DMS79 (cell line): ENCODE data around the gene TMEM8B.

ENCODE experiments used
- DNase-seq: peaks from one replicate; lab custom pipeline; 2025; lab: John Stamatoyannopoulos, UW

The TMEM8B gene

DNA sequence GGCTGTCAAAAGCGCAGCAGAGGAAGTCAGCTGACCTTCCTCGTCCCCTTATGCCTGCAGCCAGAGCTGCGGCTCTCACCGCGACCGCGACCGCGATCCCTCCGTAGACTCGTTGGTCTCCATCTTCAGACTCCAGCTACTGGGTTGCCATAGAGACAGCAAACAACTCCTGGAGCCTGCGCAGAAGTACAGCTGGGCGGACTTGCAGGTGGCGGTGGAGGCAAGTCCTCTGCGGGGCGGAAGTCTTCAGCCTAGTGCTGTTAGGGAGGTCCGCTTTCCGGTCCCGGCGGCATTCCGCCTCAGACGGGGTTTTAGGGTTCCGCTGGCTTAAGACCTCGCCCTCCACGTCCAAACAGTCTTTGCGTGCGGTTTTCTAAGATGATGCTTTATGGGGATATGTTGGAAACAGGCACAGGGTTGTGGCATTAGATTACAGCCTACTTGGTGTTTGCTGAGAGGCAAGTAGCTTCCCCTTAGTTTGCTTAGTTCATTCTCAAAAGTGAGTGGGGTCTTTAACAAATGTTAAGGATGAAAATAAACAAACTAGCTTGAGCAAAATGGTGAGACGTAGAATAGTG lies 16.9 kb upstream of the TMEM8B start, which contains the start of gene SPAG8:
Gene SPAG8, minus strand, starts transcription at position 238 of the 578 bp plus-strand sequence. Its CDS starts 115 bp downstream, at position 123.
- peak; percentile 99 for DNase-seq

DNA sequence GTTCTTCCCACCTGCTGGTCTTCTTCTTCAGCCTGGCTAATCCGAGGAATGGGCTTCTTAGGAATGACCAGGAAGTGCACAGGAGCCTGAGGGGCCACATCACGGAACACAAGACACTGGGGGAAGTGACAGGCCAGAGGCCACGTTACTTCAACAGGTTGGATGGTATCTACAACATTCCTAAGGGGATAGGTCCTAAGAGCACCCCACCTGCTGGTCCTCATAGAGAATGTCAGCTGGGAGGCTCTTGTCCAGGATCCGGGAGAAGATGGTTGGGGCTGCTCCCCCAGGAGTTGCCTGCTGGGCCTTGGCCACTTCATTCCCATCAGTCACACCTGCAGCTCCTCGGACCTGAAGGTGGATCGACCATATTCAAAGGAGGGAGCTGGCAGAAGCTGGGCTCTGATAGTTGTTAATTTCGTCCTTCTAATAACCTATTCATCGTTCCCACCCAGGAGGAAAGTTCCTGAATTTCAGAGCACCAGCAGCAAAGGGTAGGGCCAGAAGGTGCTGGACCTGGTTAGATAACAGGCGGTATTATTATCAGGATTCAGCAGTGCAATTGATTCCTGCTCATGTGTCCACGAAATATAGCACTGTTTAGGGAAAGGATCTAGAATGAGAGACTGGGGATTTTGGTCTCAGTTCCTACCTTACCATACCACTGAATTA lies 15.5 kb upstream of the TMEM8B start:
- no peak for DNase-seq

DNA sequence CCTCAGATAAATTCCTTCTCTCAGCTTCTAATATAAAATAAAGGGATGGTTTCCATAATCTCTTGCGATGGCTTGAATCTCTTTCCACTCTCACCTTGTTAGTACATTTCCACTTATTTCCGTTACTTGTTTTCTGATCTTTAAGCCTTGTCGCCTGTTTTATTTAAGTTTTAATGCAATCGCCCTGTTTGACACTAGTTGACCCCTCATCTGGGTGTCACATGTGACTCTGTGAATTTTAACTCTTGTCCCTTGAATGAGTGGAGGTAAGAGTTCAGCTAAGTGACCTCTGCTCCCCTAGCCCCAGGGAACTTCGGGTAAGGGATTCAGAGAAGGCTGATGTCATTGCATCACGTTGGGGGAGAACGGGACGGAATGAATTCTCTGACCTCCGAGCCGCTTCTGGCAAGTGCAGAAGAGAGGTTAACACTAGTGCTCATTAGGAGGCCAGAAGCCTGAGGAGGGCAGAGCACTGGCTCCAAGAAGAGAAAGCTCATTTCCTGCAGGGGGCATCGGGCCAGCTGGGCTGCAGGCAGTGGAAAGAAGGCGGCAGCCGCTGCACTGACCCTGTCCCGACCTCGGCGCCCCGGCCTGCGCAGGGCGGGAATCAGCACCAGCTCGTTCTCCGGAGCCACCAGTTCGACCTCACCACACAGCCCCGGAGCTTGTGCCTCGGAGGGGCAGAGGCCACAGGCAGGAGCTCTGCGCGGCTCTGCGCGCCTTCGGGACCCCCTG lies 14.8 kb upstream of the TMEM8B start:
- peak; percentile 6 for DNase-seq

DNA sequence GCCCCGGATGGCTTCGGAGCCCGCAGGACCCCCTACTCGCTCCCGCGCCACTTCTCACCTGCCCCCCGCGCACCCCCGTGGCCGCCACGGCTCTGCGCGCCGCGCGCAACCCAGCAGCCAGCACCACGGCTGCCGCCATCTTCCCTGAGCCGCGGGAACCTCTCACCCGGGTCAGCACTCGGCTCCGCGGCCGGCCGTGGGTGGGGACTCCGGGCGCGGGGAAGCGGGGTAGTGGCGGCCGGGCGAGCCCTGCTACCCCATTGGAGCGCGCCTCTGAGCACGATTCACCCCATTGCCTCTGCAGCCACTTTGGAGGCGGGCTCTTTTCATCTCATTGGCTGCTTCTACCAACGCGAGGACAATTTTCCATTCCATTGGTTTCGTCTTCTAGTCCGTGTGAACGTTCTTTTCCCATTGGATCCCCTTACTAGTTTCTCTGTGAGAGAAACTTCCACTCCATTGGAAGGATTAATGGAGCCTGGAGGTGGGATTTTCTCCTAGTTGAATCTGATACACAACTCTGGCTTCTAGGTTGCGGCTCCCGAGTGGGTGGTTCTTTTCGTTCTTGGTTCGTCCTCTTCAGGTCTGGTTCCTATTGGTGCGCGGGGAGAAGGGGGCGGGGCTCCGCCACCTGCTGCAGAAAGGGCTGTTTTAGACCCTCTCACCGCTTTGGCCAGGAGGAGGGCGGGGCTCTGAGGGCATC lies 14.0 kb upstream of the TMEM8B start, which contains the start of gene HINT2:
Gene HINT2, minus strand, starts transcription at position 202 of the 703 bp plus-strand sequence. Its CDS starts 63 bp downstream, at position 139.
- DNase-seq: peak; percentile 100

DNA sequence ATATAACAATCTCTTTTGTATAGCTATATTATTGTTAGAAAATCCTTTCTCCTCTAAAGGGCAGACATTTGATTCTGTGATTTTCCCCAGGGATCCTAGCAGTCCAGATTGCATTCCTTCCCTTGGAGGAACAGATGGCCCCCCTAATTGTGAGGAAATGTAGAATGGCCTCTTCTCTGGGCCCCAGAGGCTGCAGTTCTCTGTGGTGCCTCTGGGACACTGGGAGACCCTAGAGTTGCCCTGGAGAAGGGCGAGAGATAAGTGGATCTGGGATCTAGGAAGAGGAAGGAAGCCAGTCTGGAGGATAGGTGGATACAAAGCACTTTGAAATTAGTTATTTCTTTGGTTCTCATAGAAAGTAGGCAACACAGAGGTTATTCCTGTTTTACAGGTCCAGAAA lies 12.3 kb upstream of the TMEM8B start:
- DNase-seq: no peak

DNA sequence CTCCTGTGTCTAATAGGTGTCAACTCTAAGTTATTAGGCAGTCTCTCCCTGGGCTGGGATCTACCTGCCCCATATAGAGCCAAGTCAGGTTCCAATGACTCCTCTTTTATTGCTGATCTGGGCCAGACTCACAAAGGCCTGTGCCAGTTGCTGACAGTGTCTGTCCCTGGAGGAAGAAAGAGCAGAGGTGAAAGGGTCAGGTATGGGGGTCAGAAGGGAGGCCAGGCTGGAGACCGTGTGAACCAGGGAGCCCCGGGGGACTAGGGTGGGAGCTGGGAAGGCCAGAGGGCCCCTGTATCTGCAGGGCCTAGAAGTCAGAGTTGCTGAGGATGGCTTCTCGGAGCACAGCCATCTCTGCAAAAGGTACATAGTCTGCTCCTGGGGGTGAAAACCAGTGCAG lies 10.7 kb upstream of the TMEM8B start:
- DNase-seq: no peak

DNA sequence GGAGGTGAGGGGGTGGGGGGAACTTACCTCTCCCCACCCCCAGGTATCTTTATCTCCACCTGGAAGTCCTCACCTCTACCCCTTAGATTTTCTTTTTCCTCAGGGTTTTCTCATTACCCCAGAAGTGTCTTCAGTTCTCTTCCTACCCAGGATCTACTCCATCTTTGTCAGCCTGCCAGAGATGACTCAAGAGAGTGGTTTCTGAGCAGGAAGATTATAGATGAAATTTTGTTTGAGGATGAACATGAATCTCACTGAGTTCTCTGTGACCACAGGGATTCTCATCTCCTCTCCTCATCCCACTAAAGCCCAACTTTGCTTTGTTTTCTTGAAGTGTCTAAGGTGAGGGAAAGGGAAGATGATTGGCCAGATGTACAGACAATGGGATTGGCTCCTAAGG lies 9.0 kb upstream of the TMEM8B start:
- no peak for DNase-seq

DNA sequence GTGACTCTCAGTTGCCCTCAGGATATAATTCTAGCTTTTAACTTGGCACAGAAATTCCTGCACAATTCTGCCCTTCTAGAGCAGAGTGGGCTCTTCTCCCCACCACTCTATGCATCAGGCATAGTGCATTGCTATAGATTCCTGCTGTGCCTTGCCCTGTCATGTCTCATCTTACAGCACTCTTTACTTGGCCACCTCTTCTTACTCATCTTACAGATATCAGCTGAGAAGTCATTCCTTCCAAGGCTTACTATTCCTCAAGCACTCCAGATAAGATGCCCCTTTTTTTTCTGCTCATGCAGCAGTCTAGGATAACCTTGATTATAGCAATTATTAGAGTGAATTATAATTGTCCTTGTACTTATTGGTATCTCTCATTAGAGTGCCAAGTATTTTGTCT lies 6.1 kb upstream of the TMEM8B start:
- no peak for DNase-seq

DNA sequence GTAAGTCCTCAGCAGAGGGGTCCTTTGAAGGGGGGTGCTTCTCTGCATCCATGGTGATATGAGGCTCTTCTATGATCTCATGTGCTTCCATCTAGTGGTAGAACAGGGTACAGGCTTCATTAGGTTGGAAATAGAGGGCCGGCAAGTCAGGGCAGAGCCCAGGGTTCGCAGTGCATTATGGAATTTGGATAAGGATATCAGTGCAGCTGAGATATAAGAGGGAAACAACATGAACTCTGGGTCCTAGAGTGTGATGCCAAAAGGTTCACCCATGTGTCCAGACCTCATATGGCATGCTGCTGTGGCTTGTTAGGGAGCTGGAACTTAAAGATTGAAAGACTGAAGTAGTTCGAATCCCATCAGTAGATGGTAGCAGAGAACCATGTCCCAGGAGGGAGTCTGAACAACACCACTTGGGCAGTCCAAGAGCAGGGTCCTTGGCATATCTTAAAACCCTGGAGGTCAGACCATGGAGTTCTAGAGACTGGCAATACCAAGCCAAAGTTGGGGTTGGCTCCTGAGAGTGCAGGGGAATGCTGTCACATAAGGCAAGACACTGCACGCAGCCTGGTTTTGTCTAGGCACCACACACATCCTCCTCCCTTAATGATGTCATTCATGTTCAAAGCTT lies 2.8 kb upstream of the TMEM8B start:
- DNase-seq: peak; percentile 14

DNA sequence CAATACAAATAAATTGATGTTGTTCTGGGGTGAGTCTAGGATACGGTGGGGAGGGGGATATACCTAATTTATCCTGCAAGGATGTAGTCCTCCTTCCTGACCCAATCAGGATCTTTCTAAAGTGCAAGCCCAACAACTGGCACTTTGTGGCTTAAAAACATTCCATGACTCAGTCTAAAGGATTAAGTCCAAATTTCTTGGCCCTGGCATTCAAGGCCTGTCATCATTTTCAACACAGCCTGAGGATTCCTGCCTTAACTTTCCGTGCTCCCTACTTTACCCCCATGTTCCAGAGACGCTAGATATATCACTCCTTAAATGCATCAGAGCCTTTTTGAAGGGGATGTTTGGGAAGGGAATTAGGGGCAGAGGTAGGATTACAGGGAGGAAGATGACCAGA lies 1.5 kb upstream of the TMEM8B start:
- no peak for DNase-seq

DNA sequence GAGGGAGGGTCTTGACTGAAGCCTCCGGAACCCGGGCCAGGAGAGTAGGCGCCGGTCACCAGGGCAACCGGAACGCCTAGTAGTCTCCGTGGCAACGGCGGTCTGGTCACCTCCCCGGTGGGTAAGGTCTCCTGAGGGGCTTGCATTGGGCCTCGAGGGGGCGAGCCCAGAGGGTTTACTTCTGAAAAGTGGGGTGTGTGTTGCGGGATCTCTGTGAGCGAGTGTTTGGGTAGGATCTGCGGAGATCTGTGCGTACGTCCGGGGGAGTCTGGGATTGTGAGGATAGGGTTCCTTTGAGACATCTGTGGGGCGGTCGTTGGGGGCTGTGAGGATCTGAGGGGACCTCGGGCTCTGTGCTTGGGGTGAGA lies 328 bp upstream of the TMEM8B start, which contains the start of gene FAM221B:
Gene FAM221B, minus strand, starts transcription at position 17 of the 368 bp plus-strand sequence. CDS start 2,571 bp downstream, outside the sequence.
- peak; percentile 42 for DNase-seq

DNA sequence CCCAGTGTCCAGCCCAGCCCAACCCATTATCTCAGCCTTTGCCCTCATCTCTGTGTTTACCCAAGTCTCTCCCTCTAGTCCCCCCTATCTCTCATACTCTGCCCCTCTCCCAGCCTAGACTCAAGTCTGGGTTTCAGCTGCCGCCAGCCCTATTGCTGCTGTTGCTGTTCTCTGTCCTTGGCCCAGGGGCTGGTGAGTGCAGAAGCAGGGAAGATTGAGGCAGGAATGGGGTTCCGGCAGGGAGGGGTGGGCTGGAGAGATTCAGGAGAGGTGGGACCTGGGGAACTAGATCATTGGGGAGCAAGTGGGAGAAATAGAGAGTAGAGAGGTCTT lies 702 bp downstream of the TMEM8B start:
- no peak for DNase-seq

DNA sequence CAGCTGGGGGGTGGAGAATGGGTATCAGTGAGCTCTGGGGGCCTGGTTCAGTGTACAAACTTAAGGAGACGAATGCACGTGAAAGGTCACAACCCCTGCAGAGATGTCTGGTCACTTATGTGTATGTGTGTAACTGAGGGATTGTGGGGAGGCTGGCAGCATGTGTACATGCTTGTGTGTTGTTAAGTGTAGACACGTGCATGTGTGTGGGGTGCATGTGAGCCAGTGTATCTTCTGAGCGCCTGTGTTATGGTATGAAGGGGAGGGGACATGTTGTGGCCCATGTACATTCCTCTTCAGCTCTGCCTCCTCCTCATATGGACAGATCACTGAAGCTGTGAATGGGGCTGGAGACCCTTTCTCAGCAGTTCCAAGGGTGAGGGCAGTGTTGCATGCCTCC lies 2.0 kb downstream of the TMEM8B start:
- DNase-seq: no peak

DNA sequence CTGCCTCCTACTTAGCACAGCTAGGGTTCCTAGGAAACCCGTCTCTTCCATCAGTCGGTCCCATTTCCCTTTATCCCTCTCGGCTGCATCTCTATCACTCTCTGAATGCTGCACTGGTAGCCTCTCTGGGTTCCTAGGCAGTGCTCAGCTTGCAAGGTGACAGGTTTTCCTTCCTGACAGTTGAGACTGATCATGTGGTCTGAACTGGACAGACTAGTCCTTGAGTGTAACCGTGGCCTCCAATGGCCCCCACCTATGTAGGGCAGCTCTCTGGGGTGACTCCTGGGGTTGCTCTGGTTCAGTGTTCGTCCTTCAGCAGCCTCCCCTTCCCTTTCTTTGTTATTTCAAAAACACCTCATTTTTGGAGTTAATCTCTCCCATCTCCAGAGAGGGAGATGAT lies 3.8 kb downstream of the TMEM8B start:
- no peak for DNase-seq

DNA sequence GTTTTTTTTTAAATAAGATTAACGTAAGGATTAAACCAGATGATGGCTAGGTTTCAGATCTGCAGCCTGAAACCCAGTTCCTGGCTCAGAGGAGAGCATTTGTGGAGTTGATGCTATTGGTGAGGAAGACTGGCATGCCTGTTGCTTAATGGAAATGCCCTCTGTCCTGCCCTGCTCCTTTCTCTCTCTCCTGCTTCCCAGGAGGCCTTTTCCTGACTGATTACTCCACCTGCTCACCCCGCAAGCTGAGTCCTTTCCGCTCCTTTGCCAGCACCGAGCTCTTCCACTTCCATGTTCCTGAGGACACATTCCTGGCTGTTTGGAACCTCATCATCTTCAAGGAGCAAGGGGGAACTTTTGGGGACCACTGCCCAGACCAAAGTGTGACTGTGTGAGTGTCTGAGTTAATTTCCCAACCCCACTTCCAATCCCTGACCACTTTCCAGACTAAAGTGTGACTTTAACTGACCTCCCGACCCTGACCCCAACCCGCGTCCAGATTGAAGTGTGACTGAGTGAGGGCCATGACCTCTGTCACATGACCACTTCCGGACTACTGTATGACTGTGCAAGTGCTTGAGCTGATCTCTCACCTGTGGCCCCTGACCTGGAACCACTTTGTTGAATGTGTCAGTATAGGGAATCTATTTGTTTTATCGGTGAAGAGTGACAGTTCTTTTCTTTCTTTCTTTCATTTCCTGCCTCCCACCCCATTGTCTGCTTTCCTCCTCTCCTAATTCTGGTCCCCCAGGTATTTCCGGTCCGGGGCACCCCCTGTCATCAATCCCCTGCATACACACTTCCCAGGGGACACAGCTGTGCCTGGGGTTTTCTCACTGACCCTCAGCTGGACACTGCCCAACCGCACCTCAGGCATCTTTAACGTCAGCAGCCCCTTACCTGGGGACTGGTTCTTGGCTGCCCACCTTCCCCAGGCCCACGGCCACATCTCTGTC lies 5.5 kb downstream of the TMEM8B start:
- DNase-seq: no peak

DNA sequence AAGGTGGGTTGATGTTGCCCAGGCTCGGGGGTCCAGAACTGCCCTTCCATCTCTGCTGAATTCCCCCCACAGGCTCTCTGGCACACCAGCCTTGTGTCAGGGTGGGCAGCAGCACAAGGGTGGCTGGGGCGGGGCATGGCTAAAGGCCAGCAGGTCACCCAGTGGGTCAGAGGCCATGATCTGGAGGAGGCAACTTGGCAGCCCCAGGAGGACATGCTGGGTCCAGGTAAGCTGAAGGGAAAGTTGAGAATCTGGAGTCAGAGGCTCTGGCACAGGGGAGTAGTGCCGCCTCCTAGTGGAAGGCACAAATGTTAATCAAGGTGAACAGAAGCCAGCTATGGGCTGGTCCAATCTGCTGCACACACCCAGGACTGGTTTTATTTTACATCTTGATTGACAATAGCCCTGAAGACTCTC lies 6.2 kb downstream of the TMEM8B start:
- DNase-seq: no peak

DNA sequence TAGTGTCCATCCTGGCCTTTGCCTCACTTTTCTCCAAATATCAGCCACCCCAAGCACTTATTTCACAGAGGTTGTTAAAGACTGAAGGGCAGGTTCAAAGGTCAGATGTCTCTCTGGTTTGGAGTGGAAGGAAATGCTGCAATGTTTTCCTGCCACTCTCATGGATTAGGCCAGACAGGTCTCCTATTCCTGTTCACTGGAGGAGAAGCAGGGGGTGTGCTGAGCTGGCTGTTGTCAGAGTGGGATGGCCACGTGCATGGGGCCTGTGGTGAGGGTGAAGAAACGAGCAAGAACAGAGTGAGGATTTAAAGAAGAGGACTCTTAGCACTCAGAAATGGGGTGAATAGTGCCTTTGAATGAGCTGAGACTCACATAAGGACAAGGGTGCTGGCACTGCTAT lies 6.7 kb downstream of the TMEM8B start:
- DNase-seq: no peak

DNA sequence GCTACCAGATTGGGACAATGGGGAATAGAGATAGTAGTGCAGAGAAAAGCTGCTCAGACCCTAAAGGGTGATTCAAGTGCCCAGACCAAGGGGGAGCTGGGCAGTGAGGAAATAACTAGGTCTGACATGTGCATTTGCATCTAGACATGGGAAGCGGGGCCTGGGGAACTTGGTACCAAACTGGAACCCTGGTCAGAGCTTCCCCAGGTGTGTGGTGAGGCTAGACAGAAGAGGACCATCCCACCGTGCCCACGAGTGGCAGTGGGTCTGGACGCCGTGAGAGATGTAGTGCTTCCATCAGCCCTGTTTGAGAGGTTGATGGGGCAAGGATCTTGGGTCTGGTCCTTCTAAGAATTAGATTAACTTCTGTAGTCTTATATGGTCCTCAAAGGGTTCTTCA lies 7.6 kb downstream of the TMEM8B start:
- DNase-seq: no peak

DNA sequence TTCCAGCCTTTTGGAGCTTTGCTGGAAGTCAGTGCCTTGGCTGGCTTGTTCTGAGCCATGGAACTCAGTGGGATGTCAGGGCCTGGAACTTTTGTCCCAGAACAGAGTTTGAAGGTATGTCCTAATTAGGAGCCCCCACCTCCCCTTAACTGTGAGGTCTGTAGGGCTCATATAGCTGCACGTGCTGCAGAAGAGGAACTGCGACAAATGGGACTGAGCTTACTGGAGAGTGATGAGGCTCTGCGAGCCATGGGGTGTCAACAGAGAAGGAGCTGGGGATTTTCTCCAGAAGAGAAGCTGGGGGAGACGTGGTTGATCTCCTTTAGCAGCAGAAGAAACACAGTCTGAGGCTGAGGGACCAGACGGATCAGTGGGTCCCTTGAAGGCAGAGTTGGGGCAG lies 10.9 kb downstream of the TMEM8B start:
- no peak for DNase-seq

DNA sequence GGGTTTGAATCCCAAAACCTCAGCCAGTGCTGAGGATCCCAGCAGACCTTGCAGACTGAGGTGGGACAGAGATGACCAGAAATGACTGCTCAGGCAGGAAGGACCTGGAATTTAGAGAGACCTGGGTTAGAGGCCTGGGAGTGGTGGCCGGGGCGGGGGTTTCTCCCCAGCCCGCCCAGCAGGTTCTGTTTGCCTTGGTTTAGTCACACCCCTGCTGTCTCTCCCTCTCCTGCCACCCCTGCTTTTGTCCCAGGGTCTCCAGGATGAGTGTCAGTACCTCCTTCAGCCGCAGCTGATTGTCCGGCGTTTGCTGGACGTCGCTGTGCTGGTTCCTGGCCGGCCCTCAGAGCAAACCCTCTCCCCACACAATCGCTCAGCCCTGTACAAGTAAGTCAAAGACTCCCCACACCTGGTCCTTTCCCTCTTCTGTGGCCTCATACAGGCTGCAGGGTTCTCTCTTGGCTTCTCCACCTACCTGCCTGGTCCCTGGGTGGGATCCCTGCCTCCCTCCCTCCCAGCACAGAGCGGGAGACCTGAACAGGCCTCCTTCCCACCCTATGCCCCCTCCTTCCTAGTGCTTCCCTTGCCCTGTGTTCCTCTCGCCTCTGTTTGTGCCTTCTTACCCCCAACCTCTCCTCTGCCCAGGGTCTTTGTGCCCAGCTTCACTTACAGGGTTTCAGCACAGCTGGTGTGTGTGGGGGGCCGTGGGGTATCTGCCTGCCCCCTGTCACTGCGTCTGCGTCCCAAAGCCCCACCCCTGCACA lies 12.0 kb downstream of the TMEM8B start:
- DNase-seq: no peak

DNA sequence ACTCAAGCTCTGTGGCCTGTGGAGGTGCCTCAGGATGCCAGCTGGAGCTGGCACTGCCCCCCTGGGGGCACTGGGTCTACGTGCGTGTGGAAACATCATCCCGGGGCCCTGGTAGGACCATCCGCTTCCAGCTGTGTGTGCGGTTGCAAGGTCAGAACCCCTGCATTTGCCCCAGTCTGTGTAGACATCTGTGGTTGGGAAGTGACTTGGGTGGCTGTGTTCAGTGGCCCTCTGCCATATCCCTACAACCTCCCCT lies 12.5 kb downstream of the TMEM8B start:
- no peak for DNase-seq
